Calu3 (cell line): ENCODE results near the gene IPPK. TPM values are rescaled to one million over a fixed set of nuclear protein-coding genes. Genes with fewer than 3 reads are reported as not detected.

Experiments used
- BruUV-seq: library from RNA; stranded (reverse); fragments of 400-500 nt; replicated peaks from 2 replicates; lab custom pipeline; 2021; lab: Mats Ljungman, UMichigan
- CTCF ChIA-PET: fragments of 300-600 bp; sonication (Branson Sonifier 250); formaldehyde crosslinking; loops from one replicate; lab custom pipeline; 2022; ENCODE audit warnings: antibody characterized with exemption; lab: Charles Lee
- DNase-seq: peaks from one replicate; pipeline ENCODE4 v3.0.0; 2022
- H3K27ac Mint-ChIP-seq: one replicate; pipeline ENCODE4 v1.8.0; 2022; ENCODE audit warnings: mixed read lengths; ENCODE audit not compliant: unreplicated experiment
- H3K27me3 Mint-ChIP-seq: one replicate; pipeline ENCODE4 v1.8.0; 2022; ENCODE audit warnings: mixed read lengths; ENCODE audit not compliant: unreplicated experiment
- H3K36me3 Mint-ChIP-seq: one replicate; pipeline ENCODE4 v1.8.0; 2022; ENCODE audit warnings: mild to moderate bottlenecking, moderate library complexity, mixed read lengths; ENCODE audit not compliant: insufficient read depth, unreplicated experiment
- H3K4me1 Mint-ChIP-seq: one replicate; pipeline ENCODE4 v1.8.0; 2022; ENCODE audit warnings: mild to moderate bottlenecking, low read depth, mixed read lengths; ENCODE audit not compliant: unreplicated experiment
- H3K4me3 Mint-ChIP-seq: one replicate; pipeline ENCODE4 v1.8.0; 2022; ENCODE audit warnings: mild to moderate bottlenecking, low read depth, moderate library complexity, mixed read lengths; ENCODE audit not compliant: unreplicated experiment
- H3K9me3 Mint-ChIP-seq: one replicate; pipeline ENCODE4 v1.8.0; 2022; ENCODE audit warnings: low read depth, mixed read lengths; ENCODE audit not compliant: unreplicated experiment
- CTCF ChIP-seq: fragments of 200-600 bp; IDR thresholded peaks from one replicate; pipeline ENCODE4 v1.8.0; 2022; ENCODE audit warnings: antibody characterized with exemption; ENCODE audit not compliant: unreplicated experiment
- intact Hi-C: fragments of 100-400 bp; cut with micrococcal nuclease; formaldehyde crosslinking; loops from one replicate; pipeline ENCODE4 v1.10.0; 2022; ENCODE audit not compliant: unreplicated experiment
- total RNA-seq: library from RNA; stranded (reverse); gene quantifications from 2 replicates; pipeline ENCODE4 v1.2.3, GENCODE V29; 2022

IPPK gene
- total RNA-seq, 1 experiment from 2014 or later: 8.9 TPM

- Mint-ChIP-seq H3K36me3 (no peaks in the 10 kb centered on the region), H3K27ac (no peak overlapping the region), H3K9me3 (no peaks in the 10 kb centered on the region), H3K4me1 (no peaks in the 10 kb centered on the region), H3K4me3 (no peak overlapping the region), H3K27me3 (no peaks in the 10 kb centered on the region)
- intact Hi-C loops: no loop called here
- CTCF ChIA-PET: no interaction called here
- DNase-seq: no peak
- BruUV-seq: no TSS peak
- TF ChIP-seq CTCF: no peak
Observed at GRCh38 chr9:92616199-92616641, 53.7 kb downstream of the IPPK start.

GRCh38 chr9:92615790-92616189 is 54.1 kb downstream of the IPPK start:
- CTCF ChIA-PET: no interaction called here
- no TSS peak for BruUV-seq
- intact Hi-C loops: no loop called here
- Mint-ChIP-seq H3K27ac (no peak overlapping the region), H3K4me3 (no peak overlapping the region), H3K4me1 (no peaks in the 10 kb centered on the region), H3K36me3 (no peaks in the 10 kb centered on the region), H3K9me3 (no peaks in the 10 kb centered on the region), H3K27me3 (no peaks in the 10 kb centered on the region)
- no peak for DNase-seq
- no peak for TF ChIP-seq CTCF

- TF ChIP-seq CTCF: no peak
- H3K4me1 Mint-ChIP-seq: no peaks in the 10 kb centered on the region
- no peaks in the 10 kb centered on the region for H3K9me3 Mint-ChIP-seq
- CTCF ChIA-PET: interaction anchor here (0.6 kb wide), 1 partner anchor 249 kb away, joined by 5 read pairs; no protein-coding TSS in a partner anchor
- BruUV-seq: no TSS peak
- no peaks in the 10 kb centered on the region for H3K36me3 Mint-ChIP-seq
- H3K27me3 Mint-ChIP-seq: no peaks in the 10 kb centered on the region
- no peak for DNase-seq
- no peak overlapping the region for H3K27ac Mint-ChIP-seq
- intact Hi-C loops: no loop called here
- no peak overlapping the region for H3K4me3 Mint-ChIP-seq
Observed at GRCh38 chr9:92614763-92615461, 55.0 kb downstream of the IPPK start.

GRCh38 chr9:92614123-92614510 is 55.8 kb downstream of the IPPK start:
- CTCF ChIA-PET: no interaction called here
- TF ChIP-seq CTCF: no peak
- BruUV-seq: no TSS peak
- no peaks in the 10 kb centered on the region for H3K27me3 Mint-ChIP-seq
- H3K4me1 Mint-ChIP-seq: no peaks in the 10 kb centered on the region
- no peak overlapping the region for H3K27ac Mint-ChIP-seq
- DNase-seq: no peak
- no peaks in the 10 kb centered on the region for H3K36me3 Mint-ChIP-seq
- H3K9me3 Mint-ChIP-seq: no peaks in the 10 kb centered on the region
- H3K4me3 Mint-ChIP-seq: no peak overlapping the region
- intact Hi-C loops: no loop called here
